NCI-H1092 treated with DMSO at 0.1 percent for 48 hours (cell line): ENCODE measurements around the gene SFXN3.

Experiments used
- DNase-seq: peaks from one replicate; lab custom pipeline; 2025; lab: John Stamatoyannopoulos, UW

SFXN3 gene, protein sequence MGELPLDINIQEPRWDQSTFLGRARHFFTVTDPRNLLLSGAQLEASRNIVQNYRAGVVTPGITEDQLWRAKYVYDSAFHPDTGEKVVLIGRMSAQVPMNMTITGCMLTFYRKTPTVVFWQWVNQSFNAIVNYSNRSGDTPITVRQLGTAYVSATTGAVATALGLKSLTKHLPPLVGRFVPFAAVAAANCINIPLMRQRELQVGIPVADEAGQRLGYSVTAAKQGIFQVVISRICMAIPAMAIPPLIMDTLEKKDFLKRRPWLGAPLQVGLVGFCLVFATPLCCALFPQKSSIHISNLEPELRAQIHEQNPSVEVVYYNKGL

DNA sequence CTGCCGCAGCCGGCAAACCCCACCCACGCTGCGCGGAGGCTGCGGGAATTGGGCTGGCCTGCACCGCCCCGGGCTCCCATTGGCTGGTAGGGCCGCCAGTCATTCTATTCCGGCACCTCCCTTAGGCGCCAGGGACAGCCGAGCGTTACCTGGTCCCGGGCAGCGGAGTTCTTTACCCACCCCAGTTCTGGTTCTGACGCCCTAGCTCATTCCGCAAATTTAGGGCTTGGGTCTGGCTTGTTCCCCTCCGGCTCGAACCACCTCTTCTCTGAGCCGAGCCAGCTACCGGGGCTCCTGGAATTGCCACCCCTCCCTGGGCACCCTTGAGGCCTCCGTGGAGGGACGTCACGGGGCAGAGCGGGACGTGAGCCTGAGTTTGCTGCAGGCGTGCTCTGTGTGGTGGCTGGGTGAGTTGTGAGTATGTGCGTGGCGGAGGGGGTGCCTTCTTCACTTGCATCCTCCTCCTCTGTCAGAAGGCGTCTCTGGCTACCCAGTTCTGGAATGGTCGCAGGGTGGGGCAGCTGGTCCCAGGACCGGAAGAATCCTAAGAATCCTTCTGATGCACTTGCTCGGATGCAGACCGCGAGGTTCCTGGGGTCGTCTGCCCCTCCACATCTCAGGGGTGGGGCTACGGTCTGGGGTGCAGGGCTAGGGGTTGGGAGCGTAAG is at the start of gene SFXN3, which contains the start of gene PDZD7:
Gene SFXN3 (plus strand): TSS at position 107 of the 668 bp plus-strand sequence. CDS start 3,461 bp downstream, outside the sequence.
Gene PDZD7 (minus strand): TSS at position 2 of the 668 bp plus-strand sequence. CDS start 910 bp downstream, outside the sequence.
- peak; percentile 75 for DNase-seq

DNA sequence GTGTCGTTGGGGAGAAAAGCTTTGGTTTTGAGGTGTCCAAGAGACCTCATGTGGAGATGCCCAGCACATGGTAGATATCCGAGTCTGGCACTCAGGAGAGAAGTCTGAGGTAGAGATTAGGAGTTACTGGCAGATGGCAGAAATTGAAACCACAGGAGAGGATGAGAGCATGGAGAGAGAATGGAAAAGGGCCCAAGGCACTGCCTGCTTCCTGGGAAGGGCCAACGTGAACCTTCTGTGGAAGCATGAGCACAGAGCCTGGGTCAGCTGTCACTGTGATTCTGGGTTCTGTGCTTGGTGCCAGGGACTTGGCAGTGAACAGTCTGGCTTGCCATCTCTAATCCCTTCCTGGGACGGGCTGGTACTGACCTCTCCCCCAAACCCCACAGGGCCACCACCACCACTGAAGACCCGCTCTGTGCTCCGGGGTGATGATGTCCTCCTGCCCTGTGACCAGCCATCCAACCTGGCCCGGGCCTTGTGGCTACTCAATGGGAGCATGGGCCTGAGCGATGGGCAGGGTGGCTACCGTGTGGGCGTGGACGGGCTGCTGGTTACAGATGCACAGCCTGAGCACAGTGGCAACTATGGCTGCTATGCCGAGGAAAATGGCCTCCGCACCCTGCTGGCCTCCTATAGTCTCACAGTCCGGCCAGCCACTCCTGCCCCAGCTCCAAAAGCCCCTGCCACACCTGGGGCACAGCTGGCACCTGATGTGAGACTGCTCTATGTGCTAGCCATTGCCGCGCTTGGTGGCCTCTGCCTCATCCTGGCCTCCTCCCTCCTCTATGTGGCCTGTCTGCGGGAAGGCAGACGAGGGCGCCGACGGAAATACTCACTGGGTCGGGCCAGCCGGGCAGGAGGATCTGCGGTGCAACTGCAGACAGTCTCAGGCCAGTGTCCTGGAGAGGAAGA is 47.9 kb upstream of the SFXN3 start:
- no peak for DNase-seq

DNA sequence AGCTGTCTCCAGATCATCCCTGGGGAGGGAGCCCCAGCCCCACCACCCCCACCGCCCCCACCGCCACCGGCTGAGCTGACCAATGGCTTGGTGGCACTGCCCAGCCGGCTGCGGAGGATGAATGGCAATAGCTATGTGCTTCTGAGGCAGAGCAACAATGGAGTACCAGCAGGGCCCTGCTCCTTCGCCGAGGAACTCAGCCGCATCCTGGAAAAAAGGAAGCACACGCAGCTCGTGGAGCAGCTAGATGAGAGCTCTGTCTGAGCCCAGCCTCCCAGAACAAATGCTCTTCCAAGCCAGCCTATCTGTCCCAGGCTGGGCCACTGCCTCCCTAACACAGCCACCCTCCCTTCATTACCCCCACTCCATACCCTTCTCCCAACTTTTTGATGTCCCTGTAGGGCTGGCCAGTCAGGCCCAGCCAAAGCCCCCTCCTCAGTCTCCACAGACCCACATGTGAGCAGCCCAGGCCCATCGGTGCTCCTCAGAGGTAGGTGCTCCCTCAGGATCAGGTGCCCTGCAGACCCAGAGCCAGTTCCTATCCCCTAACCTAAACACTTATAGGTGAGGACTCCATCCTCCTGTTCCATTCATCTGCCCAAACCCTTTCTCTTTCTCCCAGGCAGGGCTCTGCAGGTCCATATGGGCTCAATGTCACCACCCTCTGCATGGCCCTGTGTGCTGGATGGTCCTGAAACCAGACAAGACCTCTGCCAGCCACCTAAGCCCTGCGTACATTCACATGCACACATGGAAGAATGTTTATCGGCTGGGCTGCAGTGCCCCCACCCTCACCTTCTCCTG is 47.0 kb upstream of the SFXN3 start:
- no peak for DNase-seq

DNA sequence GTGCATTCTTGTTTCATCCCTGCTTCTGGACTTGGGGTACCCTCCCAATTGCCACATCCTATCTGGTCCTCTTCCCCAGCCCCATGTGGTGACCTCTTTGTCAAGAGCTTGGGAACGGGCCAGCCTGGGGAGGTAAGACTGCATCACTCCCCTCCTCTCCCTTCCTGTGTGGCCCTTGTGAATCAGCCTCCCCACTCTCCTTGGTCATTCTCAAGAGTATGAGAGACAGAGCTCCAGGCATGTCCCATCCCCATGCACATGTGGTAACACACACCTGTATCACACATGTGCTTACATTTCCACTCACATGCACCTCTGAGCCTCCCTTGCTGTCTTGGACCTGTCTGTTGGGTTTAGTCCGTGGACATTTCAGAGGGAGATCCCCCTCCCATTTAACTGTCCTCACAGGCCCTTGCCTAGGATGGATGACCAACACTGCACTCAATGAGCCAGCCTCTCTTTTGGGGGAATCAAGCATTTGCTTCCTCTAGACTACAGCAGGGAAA is 46.3 kb upstream of the SFXN3 start:
- no peak for DNase-seq

DNA sequence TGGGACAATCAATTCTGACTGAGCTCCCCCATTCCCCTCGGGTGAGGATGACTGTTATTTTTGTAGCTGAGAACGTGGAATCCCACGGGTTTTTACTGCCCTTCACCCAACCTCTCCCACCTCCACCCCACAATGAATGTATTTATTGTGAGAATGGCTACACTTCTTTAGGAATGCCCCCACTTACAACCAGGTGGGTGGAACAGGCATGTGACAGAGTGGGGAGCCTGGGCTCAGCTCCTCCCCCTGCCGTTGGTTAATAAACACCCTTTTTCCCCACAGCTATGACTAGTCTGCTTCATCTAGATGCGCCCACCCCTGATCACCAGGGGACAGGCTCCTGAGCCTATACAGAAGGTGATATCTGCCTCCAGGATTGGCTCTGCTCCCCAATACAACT is 45.7 kb upstream of the SFXN3 start:
- no peak for DNase-seq

DNA sequence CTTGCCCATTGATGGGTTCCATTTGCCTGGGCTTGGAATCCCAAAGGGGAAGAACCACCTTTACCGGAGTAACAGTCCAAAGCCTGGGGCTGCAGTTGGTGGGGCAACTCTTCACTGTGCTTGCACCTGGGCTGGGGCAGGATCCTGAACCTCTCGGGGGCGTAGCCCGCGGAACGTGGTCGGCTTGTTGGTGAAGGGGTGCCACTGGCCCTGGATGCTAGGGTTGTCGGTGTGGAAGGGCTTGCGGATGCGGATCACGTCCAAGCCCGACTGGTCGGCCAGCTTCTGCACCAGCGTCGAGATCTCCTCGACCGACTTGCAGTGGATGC is 44.4 kb upstream of the SFXN3 start:
- no peak for DNase-seq

DNA sequence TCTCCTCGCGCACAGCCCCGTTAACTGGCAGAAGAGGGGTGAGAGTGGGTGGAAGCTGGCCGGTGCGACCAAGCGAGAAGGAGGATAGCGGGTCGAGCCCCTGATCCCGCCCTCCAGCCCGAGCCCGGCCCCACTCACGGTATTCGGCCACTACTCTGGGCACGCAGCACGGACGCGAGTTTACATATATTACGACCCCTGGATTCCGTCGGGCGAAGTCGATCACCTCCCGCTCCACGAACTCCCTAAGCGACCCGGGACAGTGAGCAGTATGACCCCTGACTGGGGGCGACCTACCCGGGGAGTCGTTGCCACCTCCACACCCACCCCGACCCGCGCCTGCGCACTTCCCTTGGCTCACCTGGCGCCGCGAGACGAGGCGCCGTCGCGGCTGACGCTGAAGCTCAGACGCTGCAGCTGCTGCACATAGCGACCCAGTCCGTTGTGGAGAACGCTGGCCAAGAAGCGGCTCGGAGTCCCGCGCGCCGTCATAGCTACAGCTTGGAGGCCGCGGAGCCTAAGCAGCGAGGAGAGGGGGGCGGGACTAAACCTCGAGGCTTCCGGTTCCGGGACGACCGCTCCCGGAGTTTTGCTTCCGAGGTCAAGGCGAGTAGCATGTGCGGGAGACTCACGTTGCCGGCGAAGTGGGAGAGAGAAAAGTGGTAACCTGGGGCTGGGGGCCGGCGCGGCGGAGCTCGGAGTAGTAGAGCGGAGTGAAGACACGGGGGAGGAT is 43.9 kb upstream of the SFXN3 start, which contains the start of the genes MRPL43 and TWNK:
Gene MRPL43 (minus strand): TSS at position 546 of the 733 bp plus-strand sequence. CDS start 54 bp downstream, at position 492.
Gene TWNK (plus strand): TSS at position 592 of the 733 bp plus-strand sequence. CDS start 668 bp downstream, outside the sequence.
- DNase-seq: peak; percentile 36

DNA sequence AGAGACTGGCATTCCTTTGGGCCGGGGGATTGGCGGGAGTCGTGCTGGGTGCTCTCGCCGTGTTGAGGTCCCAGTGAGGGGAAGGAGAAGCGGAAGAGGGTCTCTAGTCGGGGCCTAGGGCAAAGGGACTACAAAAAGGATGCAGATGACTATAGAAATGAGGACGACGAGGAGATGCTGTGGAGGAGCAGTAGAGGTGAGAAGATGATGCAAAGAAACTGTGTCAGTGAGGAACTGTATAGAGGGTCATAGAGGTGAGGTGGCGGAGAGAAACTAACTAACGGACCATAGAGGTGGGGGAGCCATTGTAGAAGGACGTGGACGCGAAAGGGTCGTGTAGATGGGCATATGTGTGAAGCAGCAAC is 43.4 kb upstream of the SFXN3 start:
- DNase-seq: no peak

DNA sequence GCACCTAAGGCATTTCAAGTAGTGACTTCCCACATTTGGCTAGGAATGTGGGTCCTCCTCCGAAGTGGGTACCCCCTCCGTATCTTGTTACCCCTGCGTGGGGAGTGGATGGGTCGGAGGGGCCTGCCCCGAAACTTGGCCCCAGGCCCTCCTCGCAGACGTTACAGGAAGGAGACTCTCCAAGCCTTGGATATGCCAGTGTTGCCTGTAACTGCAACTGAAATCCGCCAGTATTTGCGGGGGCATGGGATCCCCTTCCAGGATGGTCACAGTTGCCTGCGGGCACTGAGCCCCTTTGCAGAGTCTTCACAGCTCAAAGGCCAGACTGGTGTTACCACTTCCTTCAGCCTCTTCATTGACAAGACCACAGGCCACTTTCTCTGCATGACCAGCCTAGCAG is 42.9 kb upstream of the SFXN3 start:
- no peak for DNase-seq

DNA sequence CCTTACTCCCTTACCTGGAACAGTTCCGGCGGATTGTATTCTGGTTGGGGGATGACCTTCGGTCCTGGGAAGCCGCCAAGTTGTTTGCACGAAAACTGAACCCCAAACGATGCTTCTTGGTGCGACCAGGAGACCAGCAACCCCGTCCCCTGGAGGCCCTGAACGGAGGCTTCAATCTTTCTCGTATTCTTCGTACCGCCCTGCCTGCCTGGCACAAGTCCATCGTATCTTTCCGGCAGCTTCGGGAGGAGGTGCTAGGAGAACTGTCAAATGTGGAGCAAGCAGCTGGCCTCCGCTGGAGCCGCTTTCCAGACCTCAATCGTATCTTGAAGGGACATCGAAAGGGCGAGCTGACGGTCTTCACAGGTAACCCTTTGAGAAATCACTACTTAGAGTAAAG is 41.9 kb upstream of the SFXN3 start:
- DNase-seq: no peak

DNA sequence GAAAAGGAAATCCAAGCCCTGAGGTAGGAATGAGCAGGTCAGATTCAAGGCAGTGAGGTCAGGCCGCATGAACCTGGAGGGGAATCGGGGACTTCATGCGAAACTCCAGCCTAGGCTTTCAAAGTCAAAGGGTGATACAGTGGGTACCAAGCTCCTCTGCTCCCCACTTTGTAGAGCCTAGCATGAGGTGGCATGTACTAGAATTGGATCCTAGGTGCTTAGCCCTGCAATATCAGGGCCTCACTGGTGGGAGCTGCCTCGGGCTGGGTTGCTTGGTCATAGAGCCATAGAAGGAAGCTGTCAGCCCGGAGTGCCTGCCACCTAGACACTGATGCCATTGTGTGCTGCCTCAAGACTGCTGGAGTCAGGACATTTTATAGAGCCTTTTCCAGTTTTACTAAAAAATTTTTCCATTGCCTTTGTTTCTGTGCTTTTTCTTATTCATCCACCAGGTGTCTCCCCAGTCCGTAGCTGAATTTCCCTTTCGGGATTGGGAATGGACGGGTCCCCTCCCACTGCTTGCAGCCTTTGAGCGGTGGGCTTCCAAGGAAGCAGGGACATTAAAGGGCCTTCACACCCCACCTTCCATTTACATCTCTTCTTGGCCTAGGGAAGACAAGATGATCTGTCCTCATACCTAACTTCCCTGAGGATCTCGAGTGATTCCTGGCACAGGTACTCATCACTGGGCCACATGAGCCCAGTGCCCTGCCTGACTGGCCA is 36.9 kb upstream of the SFXN3 start:
- no peak for DNase-seq

DNA sequence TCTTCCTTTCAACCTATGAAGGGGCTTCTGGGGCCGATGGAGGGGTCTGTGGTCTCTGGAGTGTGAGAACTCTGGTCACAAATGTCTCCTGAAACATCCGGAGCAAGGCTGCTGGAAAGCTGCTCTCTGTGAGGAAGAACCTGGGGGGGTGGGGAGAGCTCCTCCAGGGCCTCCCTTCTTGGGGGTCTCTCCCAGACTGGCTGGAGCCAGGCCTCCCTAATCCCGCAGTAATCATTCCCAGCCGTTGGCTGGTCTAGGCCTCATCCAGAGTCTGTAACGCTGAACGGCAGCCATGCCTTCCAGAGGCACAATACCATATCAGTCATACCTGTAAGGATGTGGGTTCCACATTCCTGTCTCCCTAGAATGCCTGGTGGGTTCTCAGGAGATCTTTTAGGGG is 35.9 kb upstream of the SFXN3 start:
- no peak for DNase-seq

DNA sequence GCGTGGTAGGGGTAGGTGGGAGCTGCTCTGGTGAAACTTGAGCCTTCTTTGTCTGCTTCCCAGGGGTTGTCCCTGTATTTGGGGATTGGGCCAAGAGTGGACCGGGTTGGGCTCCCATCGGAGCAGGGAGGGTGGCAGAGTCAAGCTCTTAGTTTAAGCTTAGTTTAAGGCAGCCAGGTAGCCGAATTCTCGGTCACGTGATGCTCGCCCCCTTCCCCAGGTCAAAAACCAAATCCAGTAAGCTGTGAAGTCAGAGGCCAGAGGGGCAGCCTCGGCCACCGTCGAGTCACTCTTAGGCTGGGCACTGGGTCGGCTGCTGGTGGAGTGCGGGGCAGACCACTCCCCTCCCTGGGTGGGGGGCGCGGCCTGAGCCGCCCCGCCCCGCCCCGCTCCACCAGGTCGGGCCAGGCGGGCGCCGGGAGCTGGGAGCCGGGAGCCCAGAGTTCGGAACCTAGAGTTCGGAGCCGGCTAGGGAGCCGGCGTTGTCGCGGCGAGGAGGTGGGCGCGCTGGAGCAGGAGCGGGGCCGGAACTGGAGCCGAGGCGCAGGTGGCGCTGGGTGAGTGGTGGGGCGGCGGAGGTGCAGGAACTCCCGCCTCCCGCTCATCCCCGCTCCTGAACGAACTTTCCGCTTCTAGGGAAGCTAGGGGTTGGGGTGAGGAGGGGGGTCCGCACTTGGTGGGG is 34.2 kb upstream of the SFXN3 start:
- no peak for DNase-seq

DNA sequence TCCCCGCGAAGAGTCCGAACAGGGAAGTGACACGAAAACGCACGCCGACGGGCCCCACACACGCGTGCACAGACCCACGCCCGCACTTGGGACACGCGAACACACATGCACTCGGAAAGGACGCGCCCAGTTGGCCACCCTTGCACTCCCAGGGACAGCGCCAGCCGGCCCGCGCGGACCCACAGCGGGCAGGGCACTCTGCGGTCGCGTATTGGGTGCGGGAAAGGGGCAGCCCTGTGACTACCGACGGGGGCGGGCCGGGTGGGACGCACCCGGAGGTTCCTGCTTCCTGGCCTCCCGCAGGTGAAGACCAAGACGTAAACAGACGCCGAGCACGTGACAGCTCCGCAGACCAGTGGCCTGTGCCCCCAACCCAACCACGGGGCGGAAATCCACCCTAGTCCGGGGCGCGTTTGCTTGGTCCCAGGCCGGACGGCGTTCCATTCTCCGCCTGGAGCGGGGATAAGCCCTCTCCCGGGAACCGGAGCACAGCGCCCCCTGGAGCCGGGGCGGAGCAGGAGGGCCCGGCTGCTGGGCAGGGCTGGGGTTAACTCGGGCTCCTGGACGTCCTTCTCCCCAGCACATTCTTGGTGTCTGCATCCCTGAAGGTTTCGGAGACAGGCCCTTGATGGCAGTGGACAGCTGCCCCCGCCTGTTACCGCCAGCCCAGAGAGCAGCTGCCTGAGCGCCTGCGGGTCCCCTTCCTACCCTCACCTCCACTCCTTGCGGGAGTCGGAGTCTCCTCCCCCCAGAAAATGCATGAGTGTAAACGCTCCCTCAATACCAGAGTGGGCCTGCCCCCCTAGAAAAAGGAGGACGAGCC is 33.5 kb upstream of the SFXN3 start:
- peak; percentile 53 for DNase-seq

DNA sequence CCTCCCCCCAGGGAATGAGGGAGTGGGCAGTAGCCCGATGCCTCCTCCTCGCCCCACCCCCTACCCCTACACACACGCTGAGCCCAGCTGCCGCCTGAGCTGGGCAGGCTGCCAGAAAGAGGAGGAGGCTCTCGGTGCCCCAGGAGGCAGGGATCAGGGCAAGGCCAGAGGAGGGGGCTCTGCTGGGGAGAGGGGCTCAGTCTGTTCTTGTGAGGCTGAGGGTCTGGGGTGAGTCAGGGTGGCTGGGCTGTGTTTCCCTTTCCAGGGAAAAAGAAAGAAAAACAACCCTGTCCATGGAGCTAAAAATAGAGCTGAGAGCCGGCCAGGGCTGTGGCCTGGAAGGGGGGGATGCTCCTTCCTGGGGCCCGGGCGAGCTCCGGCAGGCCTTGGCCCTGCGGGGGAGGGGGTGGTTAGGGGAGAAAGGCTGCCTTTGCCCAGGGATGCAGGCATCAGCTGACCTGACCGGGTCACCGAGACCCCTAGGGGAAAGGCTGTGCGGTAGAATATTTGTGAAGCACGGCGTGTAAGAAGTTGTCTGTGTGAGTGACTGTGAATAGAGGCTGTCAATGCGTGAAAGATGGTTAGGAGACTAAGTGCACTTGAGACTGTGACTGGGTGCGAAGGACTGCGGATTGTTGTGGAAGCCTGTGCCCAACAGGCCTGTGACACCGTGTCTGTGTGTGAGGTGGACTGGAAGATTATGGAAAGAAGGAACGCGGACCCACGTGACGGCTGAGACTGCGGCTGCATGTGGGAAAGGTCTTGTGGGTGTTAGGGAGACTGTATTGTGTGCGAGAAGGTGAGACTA is 32.6 kb upstream of the SFXN3 start:
- peak; percentile 88 for DNase-seq

DNA sequence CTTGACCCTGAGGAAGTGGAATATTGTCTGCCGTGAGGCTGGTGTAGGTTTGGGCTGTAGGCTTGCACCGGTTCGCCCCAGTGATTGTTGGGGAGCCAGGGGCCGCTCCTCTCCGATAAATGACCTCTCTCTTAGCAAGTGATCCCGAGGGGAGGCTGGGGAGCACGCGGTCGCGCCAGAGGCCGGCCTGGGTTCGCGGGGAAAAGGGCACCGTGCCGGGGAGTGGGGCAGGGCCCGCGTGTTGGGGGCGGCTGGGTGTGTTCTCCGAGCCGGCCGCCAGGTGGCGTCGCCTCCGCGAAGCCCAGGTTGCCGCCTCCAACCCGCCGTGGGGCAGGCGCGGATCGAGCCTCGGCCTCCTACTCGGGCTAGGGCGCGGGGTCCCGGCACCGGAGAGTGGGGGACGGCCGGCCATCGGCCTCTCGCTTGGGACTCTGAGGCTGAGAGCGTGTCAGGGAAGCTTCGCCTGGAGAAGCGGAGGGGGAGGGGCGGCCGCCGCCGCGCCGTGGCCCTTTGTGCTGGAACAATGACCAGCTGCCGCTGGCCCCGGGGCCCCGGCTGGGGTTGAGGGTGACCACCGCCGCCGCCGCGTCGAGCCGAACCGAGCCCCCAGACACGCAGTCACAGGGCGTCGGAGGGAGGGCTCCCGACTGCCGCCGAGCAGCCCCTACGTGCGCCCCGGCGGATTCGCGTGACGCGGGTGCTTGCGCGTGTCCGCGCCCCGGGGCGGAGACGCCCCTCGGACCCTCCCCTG is 31.9 kb upstream of the SFXN3 start:
- DNase-seq: peak; percentile 35

DNA sequence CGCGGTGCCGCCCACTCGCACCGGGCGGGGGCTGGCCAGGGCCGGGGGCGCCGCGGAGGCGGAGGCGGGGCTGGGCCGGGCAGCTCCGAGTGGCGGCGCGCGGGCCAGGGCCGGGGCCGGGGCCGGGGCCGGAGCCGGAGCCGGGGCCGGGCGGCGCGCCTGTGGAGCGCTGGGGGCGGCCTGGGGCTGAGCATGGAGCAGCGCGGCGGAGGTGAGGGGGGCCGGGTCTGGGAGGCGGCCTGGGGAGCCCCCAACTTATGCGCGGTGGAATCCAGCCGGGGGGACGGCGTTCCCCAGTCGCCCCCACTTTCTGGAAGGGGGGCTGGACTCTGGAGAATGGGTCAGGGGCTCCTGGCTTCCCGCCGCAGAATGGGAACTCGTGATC is 31.3 kb upstream of the SFXN3 start, which contains the start of gene LZTS2:
Gene LZTS2 (plus strand): TSS at position 67 of the 385 bp plus-strand sequence. CDS start 2,731 bp downstream, outside the sequence.
- no peak for DNase-seq
